Activated CD8-positive, alpha-beta T cell treated with anti-CD3 and anti-CD28 coated beads for 36 hours (primary cell): ENCODE measurements around the gene FGF1. TPM values are rescaled to one million over a fixed set of nuclear protein-coding genes. Genes with fewer than 3 reads are reported as not detected.

Experiments
- ATAC-seq: fragments of 200-7000 bp; cut with Tn5 transposase; one replicate; pipeline ENCODE4 v1.10.0; 2021; ENCODE audit warnings: mild to moderate bottlenecking, moderate library complexity
- CTCF ChIA-PET: fragments of 350-600 bp; sonication (Branson Sonifier 250); formaldehyde crosslinking; loops from one replicate; lab custom pipeline; 2021; ENCODE audit warnings: antibody characterized with exemption; lab: Charles Lee
- POLR2A ChIA-PET: fragments of 350-600 bp; sonication (Branson Sonifier 250); formaldehyde crosslinking; loops from one replicate; lab custom pipeline; 2021; ENCODE audit warnings: antibody characterized with exemption; lab: Charles Lee
- DNase-seq: peaks from one replicate; pipeline ENCODE4 v3.0.0-alpha.2; 2020
- H3K27ac Mint-ChIP-seq: one replicate; pipeline ENCODE4 v1.8.0; 2021; ENCODE audit warnings: mild to moderate bottlenecking, mixed read lengths
- H3K27me3 Mint-ChIP-seq: one replicate; pipeline ENCODE4 v1.8.0; 2021; ENCODE audit warnings: mixed read lengths
- H3K36me3 Mint-ChIP-seq: one replicate; pipeline ENCODE4 v1.8.0; 2021; ENCODE audit warnings: low read depth, mixed read lengths
- H3K4me1 Mint-ChIP-seq: one replicate; pipeline ENCODE4 v1.8.0; 2021; ENCODE audit warnings: low read depth, mixed read lengths
- H3K4me3 Mint-ChIP-seq: one replicate; pipeline ENCODE4 v1.8.0; 2021; ENCODE audit warnings: mild to moderate bottlenecking, moderate library complexity, mixed read lengths
- H3K9me3 Mint-ChIP-seq: one replicate; pipeline ENCODE4 v1.8.0; 2021; ENCODE audit warnings: mixed read lengths
- intact Hi-C: fragments of 100-400 bp; cut with micrococcal nuclease; formaldehyde crosslinking; loops from one replicate; pipeline ENCODE4 v1.10.0; 2022
- total RNA-seq, 2 experiments: library from RNA; stranded (reverse); gene quantifications; one replicate each; pipeline ENCODE4 v1.2.3, GENCODE V29; 2021
- TF ChIP-seq, protein P1 (sequence below): fragments of 200-600 bp; IDR thresholded peaks from one replicate; pipeline ENCODE4 v1.8.0; 2022; ENCODE audit warnings: antibody characterized with exemption, mild to moderate bottlenecking

The FGF1 gene
- total RNA-seq, 2 experiments from 2014 or later, result not detected

DNA sequence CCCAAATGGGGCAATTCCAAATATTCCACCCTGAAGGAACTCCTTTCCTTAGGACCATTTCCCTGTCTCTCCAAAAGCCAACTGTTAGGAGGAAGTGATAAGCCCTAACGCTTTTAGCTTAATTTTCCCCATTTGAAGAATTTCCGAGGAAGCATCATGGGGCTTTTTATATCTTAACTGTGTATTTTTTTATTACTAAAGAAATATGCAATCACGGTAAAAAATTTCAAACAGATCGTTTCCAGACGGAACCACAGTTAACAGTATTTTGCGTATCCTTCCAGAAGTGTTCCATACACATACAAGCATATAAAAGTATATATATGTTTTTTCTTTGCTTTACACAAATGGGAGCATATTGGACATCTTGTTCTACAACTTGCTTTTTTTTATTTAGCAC is 133.8 kb downstream of the FGF1 start:
- Mint-ChIP-seq H3K9me3 (no peaks in the 10 kb centered on the region), H3K4me3 (no peak overlapping the region), H3K27me3 (peaks cover 29% of the 10 kb centered on the region), H3K27ac (no peak overlapping the region), H3K36me3 (no peaks in the 10 kb centered on the region), H3K4me1 (peaks cover 12% of the 10 kb centered on the region)
- no peak for ATAC-seq
- TF ChIP-seq, protein P1, sequence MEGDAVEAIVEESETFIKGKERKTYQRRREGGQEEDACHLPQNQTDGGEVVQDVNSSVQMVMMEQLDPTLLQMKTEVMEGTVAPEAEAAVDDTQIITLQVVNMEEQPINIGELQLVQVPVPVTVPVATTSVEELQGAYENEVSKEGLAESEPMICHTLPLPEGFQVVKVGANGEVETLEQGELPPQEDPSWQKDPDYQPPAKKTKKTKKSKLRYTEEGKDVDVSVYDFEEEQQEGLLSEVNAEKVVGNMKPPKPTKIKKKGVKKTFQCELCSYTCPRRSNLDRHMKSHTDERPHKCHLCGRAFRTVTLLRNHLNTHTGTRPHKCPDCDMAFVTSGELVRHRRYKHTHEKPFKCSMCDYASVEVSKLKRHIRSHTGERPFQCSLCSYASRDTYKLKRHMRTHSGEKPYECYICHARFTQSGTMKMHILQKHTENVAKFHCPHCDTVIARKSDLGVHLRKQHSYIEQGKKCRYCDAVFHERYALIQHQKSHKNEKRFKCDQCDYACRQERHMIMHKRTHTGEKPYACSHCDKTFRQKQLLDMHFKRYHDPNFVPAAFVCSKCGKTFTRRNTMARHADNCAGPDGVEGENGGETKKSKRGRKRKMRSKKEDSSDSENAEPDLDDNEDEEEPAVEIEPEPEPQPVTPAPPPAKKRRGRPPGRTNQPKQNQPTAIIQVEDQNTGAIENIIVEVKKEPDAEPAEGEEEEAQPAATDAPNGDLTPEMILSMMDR, result no peak
- intact Hi-C loops, result loop anchor here (10.0 kb wide), 1 partner anchor 387 kb away; no protein-coding TSS in a partner anchor
- CTCF ChIA-PET, result no interaction called here
- DNase-seq, result no peak
- POLR2A ChIA-PET, result no interaction called here

DNA sequence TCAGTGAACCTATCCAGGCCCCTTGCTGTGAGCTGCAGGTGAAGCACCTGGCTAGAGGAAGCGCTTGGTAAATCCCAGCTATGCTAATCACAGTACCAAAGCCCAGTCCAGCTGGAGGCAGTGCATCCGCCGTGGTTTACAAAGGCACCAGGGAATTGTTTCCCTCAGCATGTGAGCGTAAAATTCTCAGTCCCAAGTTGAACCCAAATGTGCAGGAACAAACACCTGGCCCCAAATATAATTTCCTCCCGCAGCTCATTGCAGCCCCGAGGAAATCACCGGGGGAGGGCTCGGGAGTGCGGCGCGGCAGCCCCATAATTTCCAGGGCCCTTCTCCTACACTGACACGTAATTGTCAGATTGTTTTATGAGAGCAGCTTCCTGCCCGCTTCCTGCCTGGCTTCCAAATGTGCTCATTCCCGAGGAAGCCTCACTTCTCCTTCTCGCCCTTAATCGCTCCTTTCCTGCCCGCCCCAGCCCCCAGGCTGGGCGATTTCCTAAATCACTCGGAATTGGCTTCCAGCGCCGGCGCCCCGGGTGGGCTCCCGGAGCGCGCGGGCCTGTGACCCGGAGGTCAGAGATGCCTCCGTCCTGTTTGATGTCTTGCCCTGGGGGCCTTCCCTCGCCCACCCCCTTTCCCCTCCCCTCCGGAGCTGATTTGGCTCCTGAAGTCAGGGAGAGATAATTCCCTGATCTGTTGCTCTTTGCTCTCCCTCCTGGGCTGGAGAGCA is 134.4 kb downstream of the FGF1 start:
- Mint-ChIP-seq H3K4me3 (no peak overlapping the region), H3K27me3 (peaks cover 29% of the 10 kb centered on the region), H3K4me1 (peaks cover 12% of the 10 kb centered on the region), H3K36me3 (no peaks in the 10 kb centered on the region), H3K27ac (no peak overlapping the region), H3K9me3 (no peaks in the 10 kb centered on the region)
- ChIA-PET CTCF (interaction anchor here (1.2 kb wide), 1 partner anchor 400 kb away, joined by 3 read pairs; no protein-coding TSS in a partner anchor), POLR2A (no interaction called here)
- ATAC-seq (no peak), DNase-seq (no peak)
- TF ChIP-seq, protein P1, result no peak
- intact Hi-C loops, result loop anchor here (10.0 kb wide), 1 partner anchor 387 kb away; no protein-coding TSS in a partner anchor

DNA sequence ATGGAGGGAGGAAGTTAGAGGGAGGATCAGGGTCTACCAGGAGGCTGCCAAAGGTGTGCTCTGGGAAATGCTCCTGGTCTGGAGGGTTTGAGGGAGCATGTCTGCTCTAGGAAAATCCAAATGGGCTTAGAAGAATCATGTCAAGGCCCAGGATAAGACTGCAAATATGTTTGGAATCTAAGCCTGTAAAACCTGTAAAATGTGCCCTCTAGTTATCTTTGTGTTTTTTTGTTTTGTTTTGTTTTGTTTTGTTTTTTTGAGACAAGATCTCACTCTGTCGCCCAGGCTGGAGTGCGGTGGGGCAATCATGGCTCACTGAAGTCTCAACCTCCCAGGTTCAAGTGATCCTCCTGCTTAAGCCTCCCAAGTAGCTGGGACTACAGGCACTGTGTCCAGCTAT is 135.4 kb downstream of the FGF1 start:
- peaks cover 12% of the 10 kb centered on the region for H3K4me1 Mint-ChIP-seq
- intact Hi-C loops, result loop anchor here (10.0 kb wide), 1 partner anchor 386 kb away; no protein-coding TSS in a partner anchor
- no peaks in the 10 kb centered on the region for H3K9me3 Mint-ChIP-seq
- no peaks in the 10 kb centered on the region for H3K36me3 Mint-ChIP-seq
- TF ChIP-seq, protein P1, result no peak
- H3K27me3 Mint-ChIP-seq, result peaks cover 29% of the 10 kb centered on the region
- H3K4me3 Mint-ChIP-seq, result no peak overlapping the region
- ChIA-PET CTCF (interaction anchor here (0.9 to 1.7 kb wide), 5 partner anchors 34 to 399 kb away, joined by 3 to 5 read pairs (median 3); no protein-coding TSS in a partner anchor), POLR2A (no interaction called here)
- H3K27ac Mint-ChIP-seq, result no peak overlapping the region
- DNase-seq (no peak), ATAC-seq (no peak)

DNA sequence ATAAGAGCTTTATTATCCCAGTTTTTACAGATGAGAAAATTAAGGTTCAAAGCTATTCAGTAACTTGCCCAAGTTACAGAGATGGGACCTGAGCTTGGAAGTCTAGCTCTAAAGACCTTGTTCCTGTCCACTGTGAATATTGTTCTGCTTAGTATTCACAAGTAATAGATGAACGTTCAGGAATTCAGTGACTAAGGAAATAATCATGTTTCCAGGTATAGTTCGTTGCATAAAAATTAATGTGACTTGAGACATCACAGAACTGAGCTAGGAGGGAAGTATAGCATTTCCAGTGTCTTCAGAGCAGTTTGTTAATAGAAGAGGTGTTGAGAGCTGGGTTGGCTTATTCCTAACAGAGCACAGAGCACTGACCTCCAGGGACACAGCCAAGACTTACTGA is 136.1 kb downstream of the FGF1 start:
- Mint-ChIP-seq H3K27me3 (peaks cover 29% of the 10 kb centered on the region), H3K36me3 (no peaks in the 10 kb centered on the region), H3K9me3 (no peaks in the 10 kb centered on the region), H3K27ac (no peak overlapping the region), H3K4me3 (no peak overlapping the region), H3K4me1 (peaks cover 12% of the 10 kb centered on the region)
- intact Hi-C loops, result loop anchor here (10.0 kb wide), 1 partner anchor 385 kb away; no protein-coding TSS in a partner anchor
- DNase-seq (no peak), ATAC-seq (no peak)
- TF ChIP-seq, protein P1, result no peak
- ChIA-PET CTCF (interaction anchor here (0.9 to 1.8 kb wide), 12 partner anchors 18 to 398 kb away, joined by 3 to 5 read pairs (median 3); no protein-coding TSS in a partner anchor), POLR2A (no interaction called here)
